MM.1S (cell line): Measurements from ENCODE around the gene SSX2IP.
A peak's percentile ranks its signal among the peaks of the same experiment; 100 is the strongest.

ENCODE experiments used
- DNase-seq: peaks from one replicate; pipeline ENCODE4 v3.0.0-alpha.2; 2015
- H2AFZ ChIP-seq: fragments of 300-600 bp; sonication (generic); 2 replicates; pipeline ENCODE4 v1.6.0; 2016; ENCODE audit warnings: antibody characterized with exemption, low read length
- H3F3A ChIP-seq: fragments of 300-600 bp; sonication (generic); 2 replicates; pipeline ENCODE4 v1.6.1; 2016; ENCODE audit warnings: mild to moderate bottlenecking, antibody characterized with exemption, low read length, moderate library complexity, mixed read lengths; ENCODE audit not compliant: insufficient read depth
- H3K27ac ChIP-seq: fragments of 300-600 bp; sonication (generic); 2 replicates; pipeline ENCODE4 v1.5.1; 2016; ENCODE audit warnings: mild to moderate bottlenecking, low read length
- H3K27me3 ChIP-seq: fragments of 300-600 bp; sonication (generic); replicated peaks from 2 replicates; pipeline ENCODE4 v1.6.0; 2016; ENCODE audit warnings: low read length; ENCODE audit not compliant: insufficient read depth
- H3K36me3 ChIP-seq: fragments of 300-600 bp; sonication (generic); replicated peaks from 2 replicates; pipeline ENCODE4 v1.6.1; 2016; ENCODE audit warnings: mild to moderate bottlenecking, low read length, mixed read lengths; ENCODE audit not compliant: insufficient read depth
- H3K4me1 ChIP-seq: fragments of 300-600 bp; sonication (generic); 2 replicates; pipeline ENCODE4 v1.6.1; 2016; ENCODE audit warnings: low read length, mixed read lengths
- H3K4me2 ChIP-seq: fragments of 300-600 bp; sonication (generic); 2 replicates; pipeline ENCODE4 v1.6.0; 2016; ENCODE audit warnings: low read depth, low read length
- H3K4me3 ChIP-seq: fragments of 300-600 bp; sonication (generic); 2 replicates; pipeline ENCODE4 v1.5.1; 2016; ENCODE audit warnings: low read length, mixed read lengths
- H3K79me2 ChIP-seq: fragments of 300-600 bp; sonication (generic); 2 replicates; pipeline ENCODE4 v1.6.1; 2016; ENCODE audit warnings: mixed run types, low read length, mixed read lengths
- H3K9ac ChIP-seq: fragments of 300-600 bp; sonication (generic); 2 replicates; pipeline ENCODE4 v1.6.1; 2016; ENCODE audit warnings: low read length, mixed read lengths
- H3K9me2 ChIP-seq: fragments of 300-600 bp; sonication (generic); replicated peaks from 2 replicates; pipeline ENCODE4 v1.6.1; 2016; ENCODE audit warnings: mild to moderate bottlenecking, low read length, mixed read lengths; ENCODE audit not compliant: insufficient read depth
- H3K9me3 ChIP-seq: fragments of 300-600 bp; sonication (generic); replicated peaks from 2 replicates; pipeline ENCODE4 v1.6.1; 2016; ENCODE audit warnings: mild to moderate bottlenecking, low read length, mixed read lengths; ENCODE audit not compliant: insufficient read depth
- H4K20me1 ChIP-seq: fragments of 300-600 bp; sonication (generic); 2 replicates; pipeline ENCODE4 v1.6.1; 2016; ENCODE audit warnings: mild to moderate bottlenecking, low read length, moderate library complexity, mixed read lengths; ENCODE audit not compliant: insufficient read depth
- CTCF ChIP-seq: fragments of 300-600 bp; sonication (generic); IDR thresholded peaks from 2 replicates; pipeline ENCODE4 v1.5.1; 2016; ENCODE audit warnings: antibody characterized with exemption, low read length, mixed read lengths
- EZH2 ChIP-seq: fragments of 300-600 bp; sonication (generic); optimal IDR thresholded peaks from 2 replicates; pipeline ENCODE3; 2017; ENCODE audit warnings: low read depth, mild to moderate bottlenecking, antibody characterized with exemption, low read length, mixed read lengths
- EZH2phosphoT487 ChIP-seq: fragments of 300-600 bp; sonication (generic); IDR thresholded peaks from 2 replicates; pipeline ENCODE4 v1.6.1; 2018; ENCODE audit warnings: antibody characterized with exemption, low read length

SSX2IP gene

DNA sequence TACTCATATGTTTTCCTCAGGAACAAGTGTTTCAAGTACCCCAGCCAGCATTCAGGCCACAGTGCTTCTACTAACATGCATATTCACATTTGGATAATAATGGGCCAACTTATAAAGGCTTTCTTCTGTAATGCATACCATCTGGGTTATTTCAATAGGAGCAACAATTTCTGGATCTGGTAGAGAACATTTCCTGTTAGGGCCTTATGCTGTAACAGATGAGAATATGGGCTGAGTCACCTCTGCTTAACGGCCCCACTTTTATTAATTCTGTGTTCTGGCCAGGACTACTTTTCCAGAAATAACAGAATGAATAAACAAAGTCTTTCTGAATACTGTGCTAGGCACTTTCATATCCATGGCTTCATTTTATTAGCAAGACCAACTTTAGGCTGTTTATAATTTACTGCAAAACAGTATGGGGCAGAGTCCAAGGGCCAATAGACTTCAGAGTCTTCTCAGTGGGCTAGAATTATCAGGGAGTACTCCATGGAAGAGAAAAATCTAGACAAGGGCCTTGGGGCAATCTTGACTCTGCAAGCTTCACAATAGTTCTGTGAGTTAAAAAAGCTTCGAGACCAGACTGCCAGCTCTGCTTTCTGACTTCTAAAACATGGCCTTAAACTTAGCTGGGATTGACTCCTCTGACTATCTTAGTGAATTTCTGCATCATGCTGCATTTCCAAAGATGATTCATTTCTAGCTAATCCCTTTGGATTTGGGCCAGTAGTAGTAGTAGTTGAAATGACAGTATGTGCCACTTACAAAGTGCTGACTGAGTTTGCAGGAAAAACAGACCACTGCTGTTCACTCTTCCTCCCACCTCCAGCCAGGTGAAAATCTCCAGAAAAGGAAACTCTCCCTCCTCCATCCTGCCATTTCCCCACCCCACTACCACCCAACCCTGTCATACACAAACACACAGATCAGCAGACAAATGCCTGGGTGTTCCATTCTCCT, 8.2 kb upstream of the SSX2IP start:
- Histone ChIP-seq H3K9me3 (no peaks in the 10 kb centered on the region), H3K79me2 (no peaks in the 10 kb centered on the region), H3F3A (no peaks in the 10 kb centered on the region), H3K4me2 (no peak overlapping the region), H3K27ac (no peak overlapping the region), H3K9ac (no peak overlapping the region), H2AFZ (no peak overlapping the region), H4K20me1 (no peaks in the 10 kb centered on the region), H3K4me3 (no peak overlapping the region), H3K27me3 (no peaks in the 10 kb centered on the region), H3K4me1 (no peaks in the 10 kb centered on the region), H3K36me3 (no peaks in the 10 kb centered on the region), H3K9me2 (no peaks in the 10 kb centered on the region)
- TF ChIP-seq EZH2: no peak
- no peak for DNase-seq

DNA sequence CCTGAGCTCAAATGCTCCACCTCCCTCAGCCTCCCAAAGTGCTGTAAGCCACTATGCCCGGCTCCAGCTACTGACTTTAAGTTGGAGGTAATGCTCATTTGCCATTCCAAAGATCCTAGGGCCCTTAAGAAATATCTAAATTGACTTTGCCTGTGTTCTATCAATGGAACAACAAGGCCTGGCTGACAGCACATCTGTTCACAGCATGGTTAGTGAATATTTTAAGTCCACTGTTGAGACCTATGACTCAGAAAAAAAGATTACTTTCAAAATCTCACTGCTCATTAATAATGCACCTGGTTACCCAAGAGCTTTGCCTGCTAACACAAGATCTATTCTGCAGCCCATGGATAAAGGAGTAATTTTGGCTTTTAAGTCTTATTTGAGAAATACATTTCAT, 3.5 kb upstream of the SSX2IP start:
- Histone ChIP-seq H3F3A (no peaks in the 10 kb centered on the region), H2AFZ (no peak overlapping the region), H3K4me3 (no peak overlapping the region), H3K79me2 (peaks cover 6% of the 10 kb centered on the region), H3K27ac (no peak overlapping the region), H3K36me3 (no peaks in the 10 kb centered on the region), H3K9me3 (no peaks in the 10 kb centered on the region), H3K27me3 (no peaks in the 10 kb centered on the region), H3K9ac (no peak overlapping the region), H3K4me1 (peaks cover 12% of the 10 kb centered on the region; the same call in 1 of the 2 replicates), H3K4me2 (no peak overlapping the region), H4K20me1 (no peaks in the 10 kb centered on the region), H3K9me2 (no peaks in the 10 kb centered on the region)
- TF ChIP-seq CTCF (no peak), EZH2 (no peak)
- no peak for DNase-seq

- Histone ChIP-seq H3K9me3 (no peaks in the 10 kb centered on the region), H3K4me2 (peak overlapping the region; percentile 41; the same call in 1 of the 2 replicates), H2AFZ (peak overlapping the region; percentile 38; the same call in 1 of the 2 replicates), H3K27ac (no peak overlapping the region; the same call in 1 of the 2 replicates), H3K4me1 (peaks cover 12% of the 10 kb centered on the region; the same call in 1 of the 2 replicates), H3F3A (no peaks in the 10 kb centered on the region), H3K4me3 (peak overlapping the region; percentile 17; the same call in 1 of the 2 replicates), H3K9me2 (no peaks in the 10 kb centered on the region), H3K79me2 (peaks cover 10% of the 10 kb centered on the region), H3K36me3 (no peaks in the 10 kb centered on the region), H4K20me1 (no peaks in the 10 kb centered on the region), H3K27me3 (no peaks in the 10 kb centered on the region), H3K9ac (no peak overlapping the region)
- TF ChIP-seq EZH2phosphoT487: no peak
- TF ChIP-seq CTCF: no peak
- TF ChIP-seq EZH2: no peak
- peak; percentile 52 for DNase-seq
Measured at GRCh38 chr1:84693005-84693404, 2.7 kb upstream of the SSX2IP start.

DNA sequence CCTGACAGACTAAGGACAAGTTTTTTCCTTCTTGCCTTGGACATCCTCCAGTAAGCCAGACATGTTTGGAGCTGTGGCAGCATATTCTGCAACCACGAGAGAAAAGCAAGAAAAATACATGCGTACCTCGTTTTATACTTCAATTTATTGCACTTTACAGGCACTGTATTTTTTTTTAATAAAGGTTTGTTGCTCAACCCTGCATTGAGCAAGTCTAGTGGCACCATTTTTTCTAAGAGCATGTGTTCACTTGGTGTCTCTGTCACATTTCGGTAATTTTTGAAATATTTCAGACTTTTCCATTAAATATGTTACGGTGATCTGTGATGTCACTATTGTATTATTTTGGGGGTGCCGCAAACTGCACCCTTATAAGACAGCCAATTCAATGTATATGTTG, 2.1 kb upstream of the SSX2IP start:
- no peak for DNase-seq
- no peaks in the 10 kb centered on the region for H4K20me1 ChIP-seq
- H2AFZ ChIP-seq: no peak overlapping the region
- H3K27ac ChIP-seq: no peak overlapping the region
- H3F3A ChIP-seq: no peaks in the 10 kb centered on the region
- H3K4me1 ChIP-seq: peaks cover 15% of the 10 kb centered on the region; the same call in 1 of the 2 replicates
- no peak overlapping the region for H3K4me3 ChIP-seq
- H3K9me3 ChIP-seq: no peaks in the 10 kb centered on the region
- H3K36me3 ChIP-seq: no peaks in the 10 kb centered on the region
- no peak overlapping the region for H3K9ac ChIP-seq
- H3K4me2 ChIP-seq: peak overlapping the region; percentile 41; the same call in 1 of the 2 replicates
- no peaks in the 10 kb centered on the region for H3K27me3 ChIP-seq
- H3K79me2 ChIP-seq: peaks cover 10% of the 10 kb centered on the region
- H3K9me2 ChIP-seq: no peaks in the 10 kb centered on the region
- TF ChIP-seq CTCF (no peak), EZH2phosphoT487 (no peak), EZH2 (no peak)
